Measurements from ENCODE around the gene RALGPS2.

Gene RALGPS2

GRCh38 chr1:178724728-178725465 is at the start of gene RALGPS2:
Gene RALGPS2 (plus strand): TSS chr1:178725244. CDS start chr1:178776765, 51,521 bp downstream.
- H3K4me3 ChIP-seq (ENCODE audit: low read depth, low read length): peak within 1 kb of the TSS; percentile 76
- in situ Hi-C loops (cut with HindIII; ENCODE audit: low sequenced_read_pairs): no loop called here
- TF ChIP-seq CTCF (IDR thresholded peaks at IDR 0.05; ENCODE audit: low read depth, low read length, missing control alignments): no peak
- no peak for DNase-seq (ENCODE audit: low read depth)

- in situ Hi-C loops (cut with HindIII; ENCODE audit: low sequenced_read_pairs): no loop called here
Measured at GRCh38 chr1:178679237-178679636, 45.8 kb upstream of the RALGPS2 start.

GRCh38 chr1:178682429-178682828 is 42.6 kb upstream of the RALGPS2 start:
- in situ Hi-C loops (cut with HindIII; ENCODE audit: low sequenced_read_pairs): no loop called here
- H3K4me3 ChIP-seq (ENCODE audit: low read depth, low read length): no peak overlapping the region
- DNase-seq (ENCODE audit: low read depth): no peak
- TF ChIP-seq CTCF (IDR thresholded peaks at IDR 0.05; ENCODE audit: low read depth, low read length, missing control alignments): no peak

More at GRCh38 chr1:178679237-178679636, 45.8 kb upstream of the RALGPS2 start:
- DNase-seq (ENCODE audit: low read depth): no peak
- no peak for TF ChIP-seq CTCF (IDR thresholded peaks at IDR 0.05; ENCODE audit: low read depth, low read length, missing control alignments)
- no peak overlapping the region for H3K4me3 ChIP-seq (ENCODE audit: low read depth, low read length)

- TF ChIP-seq CTCF (IDR thresholded peaks at IDR 0.05; ENCODE audit: low read depth, low read length, missing control alignments): no peak
- no peak for DNase-seq (ENCODE audit: low read depth)
- in situ Hi-C loops (cut with HindIII; ENCODE audit: low sequenced_read_pairs): no loop called here
- H3K4me3 ChIP-seq (ENCODE audit: low read depth, low read length): no peak overlapping the region
Measured at GRCh38 chr1:178682886-178683285, 42.2 kb upstream of the RALGPS2 start.

GRCh38 chr1:178683291-178683690 is 41.8 kb upstream of the RALGPS2 start:
- no peak overlapping the region for H3K4me3 ChIP-seq (ENCODE audit: low read depth, low read length)
- in situ Hi-C loops (cut with HindIII; ENCODE audit: low sequenced_read_pairs): no loop called here
- TF ChIP-seq CTCF (IDR thresholded peaks at IDR 0.05; ENCODE audit: low read depth, low read length, missing control alignments): no peak
- no peak for DNase-seq (ENCODE audit: low read depth)

- no peak for TF ChIP-seq CTCF (IDR thresholded peaks at IDR 0.05; ENCODE audit: low read depth, low read length, missing control alignments)
- DNase-seq (ENCODE audit: low read depth): no peak
- in situ Hi-C loops (cut with HindIII; ENCODE audit: low sequenced_read_pairs): no loop called here
- H3K4me3 ChIP-seq (ENCODE audit: low read depth, low read length): no peak overlapping the region
Measured at GRCh38 chr1:178684111-178684510, 40.9 kb upstream of the RALGPS2 start.

All from astrocyte of the cerebellum (primary cell).